Measurements from ENCODE around the gene VPS25. TPM values are rescaled to one million over a fixed set of nuclear protein-coding genes. Genes with fewer than 3 reads are reported as not detected.
"Not testable (repeated sequence)": the region's sequence is repeated elsewhere in the genome, so short reads cannot be mapped to it uniquely, and the experiment has no call there.

Gene VPS25
- total RNA-seq, 2 experiments from 2014 or later, result 90.4 to 91.7 TPM

DNA sequence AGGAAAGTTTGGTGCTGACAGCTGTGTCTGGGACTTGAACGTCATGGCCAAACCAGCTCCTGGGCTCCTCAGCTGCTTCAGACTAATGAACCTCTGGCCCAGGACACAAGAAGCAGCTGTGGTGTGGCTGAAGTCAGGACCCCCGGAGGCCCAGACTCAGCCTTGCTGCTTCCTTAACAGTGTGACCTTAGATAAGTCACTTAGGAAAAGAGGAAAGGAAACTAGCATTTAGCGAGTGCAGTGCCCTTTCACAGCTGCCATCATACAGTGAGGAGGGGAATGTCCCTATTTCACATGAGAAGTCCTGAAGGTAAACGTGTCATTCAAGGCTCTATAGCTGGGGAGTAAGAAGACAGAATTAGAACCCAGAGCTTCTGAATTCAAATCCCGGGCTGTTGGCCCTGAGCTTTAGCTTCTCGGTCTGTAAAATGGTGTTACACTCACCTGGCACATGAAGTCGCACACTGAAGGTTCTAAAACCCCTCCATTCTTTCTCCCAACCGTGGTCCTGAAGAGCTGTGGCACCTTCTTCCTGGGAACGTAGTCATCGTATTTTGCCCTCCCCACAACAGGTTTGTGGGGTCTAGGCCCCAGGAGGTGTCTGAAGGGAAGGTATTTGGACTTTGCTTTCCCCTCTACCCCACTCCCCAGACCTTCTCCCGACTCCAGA lies 13.1 kb upstream of the VPS25 start:
- Mint-ChIP-seq H3K27ac (no peak overlapping the region), H3K27me3 (peaks cover 73% of the 10 kb centered on the region), H3K9me3 (no peaks in the 10 kb centered on the region), H3K4me1 (peaks cover 6% of the 10 kb centered on the region), H3K4me3 (peak overlapping the region; percentile 41), H3K36me3 (no peaks in the 10 kb centered on the region)
- DNase-seq, result no peak

GRCh38 chr17:42760652-42761581 lies 12.3 kb upstream of the VPS25 start, which contains the start of gene RAMP2:
TSS of gene RAMP2 (plus strand) at chr17:42761227. CDS start at chr17:42761262, 35 bp downstream.
- H3K4me3 Mint-ChIP-seq, result peak within 1 kb of the TSS; percentile 41
- peaks cover 76% of the 10 kb centered on the region for H3K27me3 Mint-ChIP-seq
- DNase-seq, result peak; percentile 32

DNA sequence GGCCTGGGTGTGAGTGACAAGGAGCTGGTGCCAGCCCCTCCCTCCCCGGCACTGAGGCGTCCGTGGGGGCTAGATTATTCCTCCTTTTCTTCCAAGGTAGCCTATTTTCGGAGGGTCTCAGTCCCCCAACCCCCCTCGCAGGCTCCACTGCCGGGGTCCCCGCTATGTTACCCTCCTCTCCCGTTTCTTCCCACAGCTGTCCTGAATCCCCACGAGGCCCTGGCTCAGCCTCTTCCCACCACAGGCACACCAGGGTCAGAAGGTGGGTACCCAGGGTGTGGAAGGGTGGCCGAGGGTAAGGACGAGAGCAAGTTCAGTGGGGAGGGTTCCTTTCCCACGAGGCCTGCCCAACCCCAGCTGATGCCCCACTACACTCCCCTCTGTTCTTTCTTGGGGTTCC lies 11.6 kb upstream of the VPS25 start:
- Mint-ChIP-seq H3K27ac (no peak overlapping the region), H3K9me3 (no peaks in the 10 kb centered on the region), H3K4me3 (peak overlapping the region; percentile 29), H3K27me3 (peaks cover 70% of the 10 kb centered on the region), H3K4me1 (peaks cover 6% of the 10 kb centered on the region), H3K36me3 (no peaks in the 10 kb centered on the region)
- DNase-seq, result no peak

More at GRCh38 chr17:42760652-42761581, 12.3 kb upstream of the VPS25 start, which contains the start of gene RAMP2:
- Mint-ChIP-seq H3K27ac (no peak within 1 kb of the TSS), H3K9me3 (no peaks in the 10 kb centered on the region), H3K36me3 (no peaks in the 10 kb centered on the region), H3K4me1 (peaks cover 6% of the 10 kb centered on the region)

DNA sequence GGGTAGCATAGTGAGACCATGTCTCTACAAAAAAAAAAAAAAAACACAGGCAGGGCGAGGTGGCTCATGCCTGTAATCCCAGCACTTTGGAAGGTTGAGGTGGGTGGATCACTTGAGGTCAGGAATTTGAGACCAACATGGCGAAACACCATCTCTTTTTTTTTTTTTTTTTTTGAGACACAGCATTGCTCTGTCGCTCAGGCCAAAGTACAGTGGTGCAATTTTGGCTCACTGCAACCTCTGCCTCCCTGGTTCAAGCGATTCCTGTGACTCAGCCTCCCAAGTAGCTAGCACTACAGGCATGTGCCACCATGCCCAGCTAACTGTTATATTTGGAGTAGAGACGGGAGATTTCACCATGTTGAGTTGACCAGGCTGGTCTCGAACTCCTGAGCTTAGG lies 7.1 kb upstream of the VPS25 start:
- no peaks in the 10 kb centered on the region for H3K36me3 Mint-ChIP-seq
- no peak overlapping the region for H3K27ac Mint-ChIP-seq
- DNase-seq, result no peak
- no peak overlapping the region for H3K4me3 Mint-ChIP-seq
- H3K9me3 Mint-ChIP-seq, result no peaks in the 10 kb centered on the region
- peaks cover 42% of the 10 kb centered on the region for H3K27me3 Mint-ChIP-seq
- H3K4me1 Mint-ChIP-seq, result peaks cover 1% of the 10 kb centered on the region

- Mint-ChIP-seq H3K4me1 (peaks cover 5% of the 10 kb centered on the region), H3K36me3 (peaks cover 3% of the 10 kb centered on the region), H3K9me3 (no peaks in the 10 kb centered on the region), H3K27me3 (peaks cover 28% of the 10 kb centered on the region), H3K27ac (no peak overlapping the region), H3K4me3 (no peak overlapping the region)
- no peak for DNase-seq
These were observed 5.7 kb upstream of the VPS25 start for GRCh38 chr17:42767512-42767911.

- H3K36me3 Mint-ChIP-seq, H3K4me3 Mint-ChIP-seq, H3K9me3 Mint-ChIP-seq, H3K4me1 Mint-ChIP-seq, DNase-seq, H3K27ac Mint-ChIP-seq: not testable (repeated sequence)
- peaks cover 24% of the 10 kb centered on the region for H3K27me3 Mint-ChIP-seq
These were observed 5.2 kb upstream of the VPS25 start for GRCh38 chr17:42768006-42768405.

GRCh38 chr17:42769964-42770363 lies 3.3 kb upstream of the VPS25 start:
- Mint-ChIP-seq H3K27me3 (peaks cover 11% of the 10 kb centered on the region), H3K36me3 (peaks cover 11% of the 10 kb centered on the region), H3K4me1 (peaks cover 16% of the 10 kb centered on the region)
- not testable (repeated sequence) for H3K27ac Mint-ChIP-seq, H3K4me3 Mint-ChIP-seq, H3K9me3 Mint-ChIP-seq, DNase-seq

DNA sequence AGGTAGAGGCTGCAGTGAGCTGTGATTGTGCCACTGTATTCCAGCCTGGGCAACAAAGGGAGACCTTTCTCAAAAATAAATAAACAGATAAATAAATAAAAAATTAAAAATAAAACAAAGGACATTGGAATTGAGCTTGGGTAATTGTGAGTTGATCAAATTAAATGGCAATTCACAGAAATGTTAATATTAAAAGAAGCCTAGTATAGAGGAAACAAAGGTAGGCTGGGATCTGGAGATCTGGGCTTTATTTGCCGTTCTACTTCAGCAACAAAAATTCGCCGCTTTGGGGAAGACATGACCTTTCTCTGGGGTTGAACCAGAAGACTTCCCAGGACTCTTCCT lies 332 bp upstream of the VPS25 start:
- no peak for DNase-seq
- H3K27me3 Mint-ChIP-seq, result no peaks in the 10 kb centered on the region
- H3K9me3 Mint-ChIP-seq, result no peaks in the 10 kb centered on the region
- peaks cover 16% of the 10 kb centered on the region for H3K4me1 Mint-ChIP-seq
- peak overlapping the region; percentile 99 for H3K4me3 Mint-ChIP-seq
- H3K27ac Mint-ChIP-seq, result peak overlapping the region; percentile 93
- peaks cover 24% of the 10 kb centered on the region for H3K36me3 Mint-ChIP-seq

- Mint-ChIP-seq H3K9me3 (no peaks in the 10 kb centered on the region), H3K27me3 (no peaks in the 10 kb centered on the region), H3K4me3 (peak overlapping the region; percentile 99), H3K4me1 (peaks cover 16% of the 10 kb centered on the region), H3K36me3 (peaks cover 25% of the 10 kb centered on the region), H3K27ac (peak overlapping the region; percentile 93)
- DNase-seq, result no peak
These were observed 957 bp downstream of the VPS25 start for GRCh38 chr17:42774066-42774745.

DNA sequence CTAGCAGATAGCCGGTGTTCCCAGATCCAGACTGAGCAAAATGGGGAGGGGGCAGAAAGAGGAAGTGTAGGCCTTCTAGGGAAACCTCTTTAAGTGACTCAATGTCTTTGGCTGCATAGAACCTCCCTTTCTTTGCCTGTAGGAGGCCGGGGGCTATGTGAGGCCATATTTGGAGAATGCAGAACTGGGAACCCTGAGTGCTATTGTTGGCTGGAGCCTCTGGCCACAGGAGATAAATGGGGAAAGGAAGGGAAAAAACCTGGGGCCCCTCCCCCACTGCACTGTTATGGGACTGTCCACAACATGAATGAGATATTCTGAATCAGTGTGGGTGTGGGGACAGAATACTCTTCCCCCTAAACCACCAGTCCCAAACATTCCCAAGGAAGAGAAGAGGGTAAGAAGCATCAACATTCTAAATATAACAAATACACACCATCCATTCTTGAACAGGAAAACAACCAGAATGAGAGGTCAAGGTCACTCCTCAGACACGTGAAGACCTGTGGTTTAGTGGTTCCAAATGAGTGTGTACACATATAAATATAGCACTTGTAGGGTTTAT lies 2.4 kb downstream of the VPS25 start:
- no peaks in the 10 kb centered on the region for H3K9me3 Mint-ChIP-seq
- H3K4me1 Mint-ChIP-seq, result peaks cover 21% of the 10 kb centered on the region
- H3K4me3 Mint-ChIP-seq, result no peak overlapping the region
- H3K27ac Mint-ChIP-seq, result no peak overlapping the region
- no peak for DNase-seq
- H3K27me3 Mint-ChIP-seq, result peaks cover 10% of the 10 kb centered on the region
- peaks cover 32% of the 10 kb centered on the region for H3K36me3 Mint-ChIP-seq

- Mint-ChIP-seq H3K27ac (no peak overlapping the region), H3K4me1 (peaks cover 24% of the 10 kb centered on the region), H3K36me3 (peaks cover 29% of the 10 kb centered on the region), H3K4me3 (no peak overlapping the region), H3K27me3 (peaks cover 39% of the 10 kb centered on the region), H3K9me3 (no peaks in the 10 kb centered on the region)
- no peak for DNase-seq
These were observed 5.3 kb downstream of the VPS25 start for GRCh38 chr17:42778570-42778969.

DNA sequence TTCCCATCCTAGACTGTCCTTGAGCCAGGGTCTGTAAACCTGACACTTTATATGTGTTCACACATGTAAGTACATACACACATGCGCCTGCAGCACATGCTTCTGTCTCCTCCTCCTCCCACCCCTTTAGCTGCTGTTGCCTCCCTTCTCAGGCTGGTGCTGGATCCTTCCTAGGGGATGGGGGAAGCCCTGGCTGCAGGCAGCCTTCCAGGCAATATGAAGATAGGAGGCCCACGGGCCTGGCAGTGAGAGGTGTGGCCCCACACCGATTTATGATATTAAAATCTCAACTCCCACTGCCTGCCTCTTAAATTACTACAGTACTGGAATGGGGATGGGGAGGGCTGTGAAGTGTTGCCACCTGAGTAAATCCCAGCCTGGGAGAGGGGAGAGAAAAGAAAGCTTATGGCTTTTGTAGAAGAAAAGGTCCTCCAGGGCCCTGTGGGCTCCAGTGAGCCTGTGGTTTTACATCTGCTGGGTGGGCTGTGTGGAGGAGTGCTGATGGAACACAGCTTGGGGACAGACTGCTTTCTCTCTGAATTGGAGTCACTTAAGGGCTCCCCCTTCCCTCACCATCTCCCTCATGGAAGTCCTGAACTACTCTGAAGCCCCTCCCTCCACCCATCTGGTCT lies 6.2 kb downstream of the VPS25 start:
- Mint-ChIP-seq H3K4me1 (peaks cover 21% of the 10 kb centered on the region), H3K9me3 (no peaks in the 10 kb centered on the region), H3K27ac (no peak overlapping the region), H3K36me3 (peaks cover 23% of the 10 kb centered on the region), H3K27me3 (peaks cover 47% of the 10 kb centered on the region), H3K4me3 (peak overlapping the region; percentile 26)
- no peak for DNase-seq

- DNase-seq, result peak; percentile 36
- Mint-ChIP-seq H3K27ac (no peak within 1 kb of the TSS), H3K9me3 (no peaks in the 10 kb centered on the region), H3K4me1 (peaks cover 25% of the 10 kb centered on the region), H3K4me3 (peak within 1 kb of the TSS; percentile 26), H3K27me3 (peaks cover 55% of the 10 kb centered on the region), H3K36me3 (peaks cover 19% of the 10 kb centered on the region)
These were observed 6.9 kb downstream of the VPS25 start, which contains the start of gene WNK4 for GRCh38 chr17:42779936-42780850. TSS of gene WNK4 (plus strand) at chr17:42780610. CDS start at chr17:42780699, 89 bp downstream.
